ENCODE data around the gene TGM3. TPM values are rescaled to one million over a fixed set of nuclear protein-coding genes. Genes with fewer than 3 reads are reported as not detected.

Gene TGM3
- total RNA-seq, 2 donors from 2014 or later, result 0.27 to 0.82 TPM

- no peaks in the 10 kb centered on the region for H3K36me3 ChIP-seq
- no peaks in the 10 kb centered on the region for H3K27me3 ChIP-seq
- TF ChIP-seq, protein P1, sequence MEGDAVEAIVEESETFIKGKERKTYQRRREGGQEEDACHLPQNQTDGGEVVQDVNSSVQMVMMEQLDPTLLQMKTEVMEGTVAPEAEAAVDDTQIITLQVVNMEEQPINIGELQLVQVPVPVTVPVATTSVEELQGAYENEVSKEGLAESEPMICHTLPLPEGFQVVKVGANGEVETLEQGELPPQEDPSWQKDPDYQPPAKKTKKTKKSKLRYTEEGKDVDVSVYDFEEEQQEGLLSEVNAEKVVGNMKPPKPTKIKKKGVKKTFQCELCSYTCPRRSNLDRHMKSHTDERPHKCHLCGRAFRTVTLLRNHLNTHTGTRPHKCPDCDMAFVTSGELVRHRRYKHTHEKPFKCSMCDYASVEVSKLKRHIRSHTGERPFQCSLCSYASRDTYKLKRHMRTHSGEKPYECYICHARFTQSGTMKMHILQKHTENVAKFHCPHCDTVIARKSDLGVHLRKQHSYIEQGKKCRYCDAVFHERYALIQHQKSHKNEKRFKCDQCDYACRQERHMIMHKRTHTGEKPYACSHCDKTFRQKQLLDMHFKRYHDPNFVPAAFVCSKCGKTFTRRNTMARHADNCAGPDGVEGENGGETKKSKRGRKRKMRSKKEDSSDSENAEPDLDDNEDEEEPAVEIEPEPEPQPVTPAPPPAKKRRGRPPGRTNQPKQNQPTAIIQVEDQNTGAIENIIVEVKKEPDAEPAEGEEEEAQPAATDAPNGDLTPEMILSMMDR (IDR thresholded peaks at IDR 0.05), result no peak
- no peak for DNase-seq
- intact Hi-C loops (cut with DNase I), result no loop called here
- H3K4me3 ChIP-seq, result no peak overlapping the region
- no peaks in the 10 kb centered on the region for H3K4me1 ChIP-seq
- H3K9ac ChIP-seq (ENCODE audit: low read depth in 2 of 2, low read length in 2 of 2), result no peak overlapping the region
- H3K27ac ChIP-seq, result no peak overlapping the region
- H3K9me3 ChIP-seq, result no peaks in the 10 kb centered on the region
Observed at GRCh38 chr20:2387580-2387979, 91.8 kb downstream of the TGM3 start.

Other genes starting within 250 kb of the TGM3 start
- gene STK35, start 194.2 kb upstream of the TGM3 start, total RNA-seq, result 10 to 100 TPM; 25.8 to 26.7 TPM
- not detected for gene TGM6, start 84.9 kb downstream of the TGM3 start, total RNA-seq
- 100 to 1,000 TPM; 150 to 311 TPM for gene SNRPB, start 174.8 kb downstream of the TGM3 start, total RNA-seq
- 1 to 10 TPM; 6.5 to 8.5 TPM for gene ZNF343, start 212.9 kb downstream of the TGM3 start, total RNA-seq
- gene TMC2, start 240.6 kb downstream of the TGM3 start, total RNA-seq, result under 1 TPM in 1 of 2 donors, not detected in 1; 0.25 TPM